ENCODE data around the gene TUBG1.

Gene TUBG1

GRCh38 chr17:42609182-42609813, at the start of gene TUBG1, which contains the start of gene RETREG3:
Gene TUBG1, plus strand, starts transcription at chr17:42609683. Its CDS starts 55 bp downstream, at chr17:42609738.
Gene RETREG3, minus strand, starts transcription at chr17:42609374. Its CDS starts 50 bp downstream, at chr17:42609324.
- peak within 1 kb of the TSS; percentile 88 for H3K4me3 ChIP-seq (ENCODE audit: low read depth, low read length)
- DNase-seq (ENCODE audit: low read depth), result peak; percentile 96

DNA sequence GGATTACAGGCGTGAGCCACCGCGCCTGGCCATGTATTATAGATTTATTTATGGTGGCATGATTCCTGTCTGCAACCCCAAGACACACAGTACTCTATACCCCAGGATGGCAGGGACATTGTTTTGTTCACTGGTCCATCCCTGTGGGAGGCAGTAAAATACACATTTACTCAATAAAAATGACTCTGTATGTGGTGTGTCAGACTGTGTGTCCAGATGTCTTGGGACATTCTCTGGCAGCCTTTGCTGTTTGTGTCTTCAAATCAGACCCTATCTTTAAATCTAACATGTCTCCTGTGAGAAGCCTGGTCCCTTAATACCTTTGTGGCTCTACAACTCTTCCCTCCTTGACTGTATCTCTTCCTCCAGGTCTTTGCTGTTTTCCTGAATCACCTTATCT, 49.2 kb upstream of the TUBG1 start:
- no peak for DNase-seq (ENCODE audit: low read depth)
- no peak overlapping the region for H3K4me3 ChIP-seq (ENCODE audit: low read depth, low read length)

DNA sequence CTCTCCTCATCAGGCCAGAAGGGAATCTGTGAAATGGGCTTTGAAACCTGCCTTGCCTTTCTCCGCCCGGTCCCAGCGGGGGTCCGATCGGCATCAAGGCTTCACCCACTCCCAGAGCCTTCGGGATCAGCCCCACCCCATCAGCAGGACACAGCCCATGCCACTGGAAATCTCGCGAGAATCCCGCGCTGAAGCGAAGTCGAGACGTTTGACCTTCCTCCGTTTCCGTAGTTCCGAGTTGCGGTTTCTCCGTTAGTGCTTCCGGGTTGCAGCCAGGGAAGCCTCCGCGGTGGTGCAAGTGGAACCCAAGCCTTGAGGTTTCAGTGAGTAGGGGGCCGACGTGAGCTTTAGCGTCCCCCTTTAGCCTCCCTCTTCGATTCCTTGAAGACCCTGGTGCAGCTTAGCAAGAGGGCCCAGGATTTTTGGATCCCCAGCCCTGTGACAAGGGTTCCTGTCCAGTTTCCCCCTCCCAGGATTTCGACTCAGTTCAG, 47.5 kb upstream of the TUBG1 start, which contains the start of gene COASY:
TSS of gene COASY (plus strand) at position 252 of the 491 bp plus-strand sequence. CDS start 475 bp downstream, outside the sequence.
- peak within 1 kb of the TSS; percentile 80 for H3K4me3 ChIP-seq (ENCODE audit: low read depth, low read length)
- peak; percentile 92 for DNase-seq (ENCODE audit: low read depth)

DNA sequence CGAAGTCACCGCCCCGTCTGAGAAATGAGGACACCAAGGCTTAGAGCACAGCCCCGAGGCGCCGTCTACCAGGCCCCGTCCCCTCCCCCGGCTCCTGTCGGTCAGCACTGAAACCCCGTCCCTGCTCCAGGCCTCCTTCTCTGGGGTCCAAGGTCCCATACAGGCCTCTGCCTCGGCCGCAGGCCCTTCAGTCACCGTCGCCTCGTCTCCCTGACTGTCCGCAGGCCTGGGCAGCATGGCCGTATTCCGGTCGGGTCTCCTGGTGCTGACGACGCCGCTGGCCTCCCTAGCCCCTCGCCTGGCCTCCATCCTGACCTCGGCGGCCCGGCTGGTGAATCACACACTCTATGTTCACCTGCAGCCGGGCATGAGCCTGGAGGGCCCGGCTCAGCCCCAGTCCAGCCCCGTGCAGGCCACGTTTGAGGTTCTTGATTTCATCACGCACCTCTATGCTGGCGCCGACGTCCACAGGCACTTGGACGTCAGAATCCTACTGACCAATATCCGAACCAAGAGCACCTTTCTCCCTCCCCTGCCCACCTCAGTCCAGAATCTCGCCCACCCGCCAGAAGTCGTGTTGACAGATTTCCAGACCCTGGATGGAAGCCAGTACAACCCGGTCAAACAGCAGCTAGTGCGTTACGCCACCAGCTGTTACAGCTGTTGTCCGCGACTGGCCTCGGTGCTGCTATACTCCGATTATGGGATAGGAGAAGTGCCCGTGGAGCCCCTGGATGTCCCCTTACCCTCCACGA, 46.9 kb upstream of the TUBG1 start:
- DNase-seq (ENCODE audit: low read depth), result no peak

DNA sequence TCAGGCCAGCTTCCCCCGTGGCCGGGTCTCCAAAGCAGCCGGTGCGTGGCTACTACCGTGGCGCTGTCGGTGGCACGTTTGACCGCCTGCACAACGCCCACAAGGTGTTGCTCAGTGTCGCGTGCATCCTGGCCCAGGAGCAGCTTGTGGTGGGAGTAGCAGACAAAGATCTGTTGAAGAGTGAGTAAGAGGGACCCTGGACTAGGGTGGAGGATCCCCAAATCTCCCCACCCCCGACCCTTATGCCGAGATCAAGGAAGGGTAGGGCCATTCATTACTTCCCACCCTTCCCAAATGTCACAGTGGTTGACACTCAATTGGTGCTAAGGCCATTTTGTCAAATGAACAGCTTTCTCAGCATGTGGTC, 46.4 kb upstream of the TUBG1 start:
- H3K4me3 ChIP-seq (ENCODE audit: low read depth, low read length), result peak overlapping the region; percentile 80
- DNase-seq (ENCODE audit: low read depth), result no peak

More for the DNA sequence above, 46.9 kb upstream of the TUBG1 start:
- H3K4me3 ChIP-seq (ENCODE audit: low read depth, low read length), result peak overlapping the region; percentile 80

DNA sequence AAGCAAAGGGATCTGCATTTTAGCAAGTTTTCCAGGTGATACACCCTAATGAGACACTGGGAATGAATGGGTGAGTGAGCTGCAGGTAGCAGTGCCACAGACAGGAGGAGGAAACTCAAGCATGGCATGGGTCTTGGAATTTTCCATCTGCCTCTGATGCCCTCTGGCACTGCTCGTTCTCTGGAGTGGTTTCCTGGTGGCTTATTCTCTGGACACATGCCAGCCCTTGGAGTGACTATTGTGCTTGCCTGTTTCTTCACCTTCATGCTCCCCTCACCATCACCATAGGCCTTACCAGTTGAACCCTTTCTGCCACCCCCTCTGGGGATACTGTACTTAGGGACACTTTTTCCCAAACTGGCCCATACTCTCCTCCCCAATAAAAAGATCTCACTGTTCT, 45.9 kb upstream of the TUBG1 start:
- H3K4me3 ChIP-seq (ENCODE audit: low read depth, low read length), result peak overlapping the region; percentile 80
- no peak for DNase-seq (ENCODE audit: low read depth)

DNA sequence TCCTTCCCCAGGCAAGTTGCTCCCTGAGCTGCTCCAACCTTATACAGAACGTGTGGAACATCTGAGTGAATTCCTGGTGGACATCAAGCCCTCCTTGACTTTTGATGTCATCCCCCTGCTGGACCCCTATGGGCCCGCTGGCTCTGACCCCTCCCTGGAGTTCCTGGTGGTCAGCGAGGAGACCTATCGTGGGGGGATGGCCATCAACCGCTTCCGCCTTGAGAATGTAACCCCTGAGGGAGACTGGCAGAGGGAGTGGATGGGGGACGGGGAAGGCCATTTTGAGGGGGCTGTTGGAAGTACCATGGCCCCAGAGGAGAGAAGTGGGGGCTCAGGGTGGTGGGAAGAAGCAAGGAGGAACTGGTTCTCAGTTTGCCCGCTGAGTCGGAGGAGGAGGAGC, 45.5 kb upstream of the TUBG1 start:
- H3K4me3 ChIP-seq (ENCODE audit: low read depth, low read length), result no peak overlapping the region
- DNase-seq (ENCODE audit: low read depth), result no peak

GRCh38 chr17:42564815-42565522, 44.5 kb upstream of the TUBG1 start:
- H3K4me3 ChIP-seq (ENCODE audit: low read depth, low read length), result no peak overlapping the region
- no peak for DNase-seq (ENCODE audit: low read depth)

DNA sequence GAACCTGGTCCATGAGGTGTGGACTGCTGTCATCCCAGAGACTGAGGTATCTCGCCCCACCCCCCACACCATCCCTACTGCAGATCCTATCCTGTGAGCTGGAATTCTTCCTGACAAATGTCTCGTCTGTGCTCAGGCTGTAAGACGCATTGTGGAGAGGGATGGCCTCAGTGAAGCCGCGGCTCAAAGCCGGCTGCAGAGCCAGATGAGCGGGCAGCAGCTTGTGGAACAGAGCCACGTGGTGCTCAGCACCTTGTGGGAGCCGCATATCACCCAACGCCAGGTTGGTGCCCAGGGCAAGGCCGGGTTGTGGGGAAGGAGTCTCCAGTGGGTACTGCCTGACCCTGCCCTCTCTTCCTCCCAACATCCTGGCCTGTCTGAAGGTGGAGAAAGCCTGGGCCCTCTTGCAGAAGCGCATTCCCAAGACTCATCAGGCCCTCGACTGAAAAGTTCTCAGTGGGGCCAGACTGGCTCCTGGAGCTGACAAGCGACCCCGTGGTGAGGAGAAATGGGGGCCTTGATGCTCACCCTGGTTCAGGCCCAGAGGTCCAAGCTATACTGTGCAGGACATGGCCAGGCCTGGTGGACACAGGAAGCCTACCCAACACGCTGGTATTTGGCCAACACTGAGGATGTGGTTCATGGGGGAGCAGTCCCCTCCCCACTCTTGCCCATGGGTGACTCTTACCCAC, 43.8 kb upstream of the TUBG1 start:
- no peak overlapping the region for H3K4me3 ChIP-seq (ENCODE audit: low read depth, low read length)
- DNase-seq (ENCODE audit: low read depth), result no peak

GRCh38 chr17:42566215-42566882, 43.1 kb upstream of the TUBG1 start:
- H3K4me3 ChIP-seq (ENCODE audit: low read depth, low read length), result peak overlapping the region; percentile 86
- DNase-seq (ENCODE audit: low read depth), result no peak

- H3K4me3 ChIP-seq (ENCODE audit: low read depth, low read length), result peak within 1 kb of the TSS; percentile 86
- peak; percentile 64 for DNase-seq (ENCODE audit: low read depth)
Measured at GRCh38 chr17:42566883-42567573, 42.5 kb upstream of the TUBG1 start, which contains the start of gene MLX. Gene MLX, plus strand, starts transcription at chr17:42567100. Its CDS starts 25 bp downstream, at chr17:42567125.

GRCh38 chr17:42568341-42569111, 41.0 kb upstream of the TUBG1 start:
- no peak for DNase-seq (ENCODE audit: low read depth)
- H3K4me3 ChIP-seq (ENCODE audit: low read depth, low read length), result no peak overlapping the region

GRCh38 chr17:42571435-42572225, 37.9 kb upstream of the TUBG1 start:
- no peak for DNase-seq (ENCODE audit: low read depth)
- H3K4me3 ChIP-seq (ENCODE audit: low read depth, low read length), result no peak overlapping the region

DNA sequence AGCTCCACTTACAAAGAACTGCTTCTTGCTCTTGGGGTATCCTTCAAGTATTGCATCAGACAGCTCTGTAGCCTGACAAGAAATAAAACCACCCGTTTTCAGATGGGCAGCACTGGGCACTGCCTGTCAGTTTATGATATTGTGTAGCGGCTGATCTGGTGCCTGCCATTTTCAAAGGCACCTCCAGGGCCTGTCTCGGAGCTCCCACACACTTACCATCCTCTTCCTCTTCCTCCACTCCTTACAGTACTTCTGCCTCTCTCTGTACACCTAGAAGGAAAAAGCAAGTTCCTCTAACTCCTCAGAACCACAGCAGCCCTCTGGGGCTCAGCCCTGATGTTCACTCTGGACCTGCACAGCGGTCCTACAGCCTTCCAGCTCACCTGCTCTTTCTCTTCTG, 36.4 kb upstream of the TUBG1 start:
- DNase-seq (ENCODE audit: low read depth), result no peak
- H3K4me3 ChIP-seq (ENCODE audit: low read depth, low read length), result no peak overlapping the region

GRCh38 chr17:42574463-42574862, 35.0 kb upstream of the TUBG1 start:
- DNase-seq (ENCODE audit: low read depth), result no peak
- no peak overlapping the region for H3K4me3 ChIP-seq (ENCODE audit: low read depth, low read length)

- H3K4me3 ChIP-seq (ENCODE audit: low read depth, low read length), result peak overlapping the region; percentile 75
- no peak for DNase-seq (ENCODE audit: low read depth)
Measured at GRCh38 chr17:42577140-42577531, 32.3 kb upstream of the TUBG1 start.

Data from skeletal muscle cell (primary cell).